Neural progenitor cell (in vitro differentiated cells): ENCODE results near the gene SLC5A2. TPM values are rescaled to one million over a fixed set of nuclear protein-coding genes. Genes with fewer than 3 reads are reported as not detected.
A peak's percentile ranks its signal among the peaks of the same experiment; 100 is the strongest.

ENCODE experiments used
- DNase-seq: peaks from one replicate; pipeline ENCODE4 v3.0.0-alpha.2; 2016; ENCODE audit warnings: low spot score
- H2AFZ ChIP-seq: fragments of 200-600 bp; sonication (generic); replicated peaks from 2 replicates; pipeline ENCODE4 v1.6.1; 2016; ENCODE audit warnings: antibody characterized with exemption
- H3F3A ChIP-seq: fragments of 200-600 bp; sonication (generic); 2 replicates; pipeline ENCODE4 v1.6.1; 2016; ENCODE audit warnings: antibody characterized with exemption, low read depth
- H3K27ac ChIP-seq: fragments of 200-600 bp; sonication (generic); 2 replicates; pipeline ENCODE4 v1.5.1; 2016; ENCODE audit warnings: mild to moderate bottlenecking
- H3K27me3 ChIP-seq: fragments of 200-600 bp; sonication (generic); 2 replicates; pipeline ENCODE4 v1.6.1; 2016; ENCODE audit warnings: mild to moderate bottlenecking, moderate library complexity
- H3K36me3 ChIP-seq: fragments of 200-600 bp; sonication (generic); 2 replicates; pipeline ENCODE4 v1.5.1; 2016
- H3K4me1 ChIP-seq: fragments of 200-600 bp; sonication (generic); 2 replicates; pipeline ENCODE4 v1.6.1; 2016; ENCODE audit warnings: mixed run types
- H3K4me2 ChIP-seq: fragments of 200-600 bp; sonication (generic); 2 replicates; pipeline ENCODE4 v1.6.1; 2016
- H3K4me3 ChIP-seq: fragments of 200-600 bp; sonication (generic); 2 replicates; pipeline ENCODE4 v1.5.1; 2016
- H3K79me2 ChIP-seq: fragments of 200-600 bp; sonication (generic); 2 replicates; pipeline ENCODE4 v1.6.1; 2016; ENCODE audit warnings: low read depth
- H3K9ac ChIP-seq: fragments of 200-600 bp; sonication (generic); 2 replicates; pipeline ENCODE4 v1.6.1; 2016
- H3K9me3 ChIP-seq: fragments of 200-600 bp; sonication (generic); 2 replicates; pipeline ENCODE4 v1.5.1; 2016; ENCODE audit warnings: low read depth
- H4K20me1 ChIP-seq: fragments of 200-600 bp; sonication (generic); 2 replicates; pipeline ENCODE4 v1.6.1; 2016; ENCODE audit warnings: low read depth
- H3K27ac Mint-ChIP-seq: 3 replicates; pipeline ENCODE4 v1.8.0; 2021; ENCODE audit warnings: mixed read lengths
- H3K27me3 Mint-ChIP-seq: 2 replicates; pipeline ENCODE4 v1.8.0; 2022; ENCODE audit warnings: low read depth, mild to moderate bottlenecking, inconsistent platforms, moderate library complexity, mixed read lengths; ENCODE audit not compliant: insufficient read depth
- H3K36me3 Mint-ChIP-seq: 3 replicates; pipeline ENCODE4 v1.8.0; 2021; ENCODE audit warnings: mixed read lengths
- H3K4me1 Mint-ChIP-seq: 3 replicates; pipeline ENCODE4 v1.8.0; 2021; ENCODE audit warnings: mixed read lengths
- H3K4me3 Mint-ChIP-seq: 3 replicates; pipeline ENCODE4 v1.8.0; 2021; ENCODE audit warnings: mild to moderate bottlenecking, moderate library complexity, mixed read lengths
- H3K9me3 Mint-ChIP-seq: 3 replicates; pipeline ENCODE4 v1.8.0; 2020; ENCODE audit warnings: mixed read lengths
- CTCF ChIP-seq: fragments of 200-600 bp; sonication (generic); IDR thresholded peaks from 2 replicates; pipeline ENCODE4 v1.5.1; 2017; ENCODE audit warnings: antibody characterized with exemption, mild to moderate bottlenecking
- EZH2 ChIP-seq: fragments of 200-600 bp; sonication (generic); IDR thresholded peaks from 2 replicates; pipeline ENCODE4 v1.6.1; 2017; ENCODE audit warnings: antibody characterized with exemption, mild to moderate bottlenecking, moderate library complexity
- EZH2phosphoT487 ChIP-seq: fragments of 200-600 bp; sonication (generic); IDR thresholded peaks from 2 replicates; pipeline ENCODE4 v1.6.1; 2017; ENCODE audit warnings: antibody characterized with exemption
- total RNA-seq: library from RNA; depleted of rRNA; stranded (reverse); fragments of >200 nt; gene quantifications from 2 replicates; pipeline ENCODE4 v1.2.3, GENCODE V29; 2015; ENCODE audit warnings: low replicate concordance

The SLC5A2 gene
- total RNA-seq, 1 donor from 2014 or later, result not detected

GRCh38 chr16:31525113-31525512 is 42.2 kb downstream of the SLC5A2 start:
- H3K27ac Mint-ChIP-seq, result no peak overlapping the region

GRCh38 chr16:31527734-31528274 is 44.9 kb downstream of the SLC5A2 start, which contains the start of gene AHSP:
TSS of gene AHSP (plus strand) at chr16:31527900. CDS start at chr16:31528140, 240 bp downstream.
- no peak for TF ChIP-seq EZH2
- no peak for TF ChIP-seq CTCF
- TF ChIP-seq EZH2phosphoT487, result no peak
- H3F3A ChIP-seq, result peaks cover 3% of the 10 kb centered on the region
- no peaks in the 10 kb centered on the region for H3K79me2 ChIP-seq
- no peaks in the 10 kb centered on the region for H3K9me3 ChIP-seq
- H3K27ac Mint-ChIP-seq, result no peak within 1 kb of the TSS
- H3K9ac ChIP-seq, result no peak within 1 kb of the TSS
- H3K4me3 Mint-ChIP-seq, result no peak within 1 kb of the TSS
- no peak for DNase-seq
- peak within 1 kb of the TSS; percentile 58 for H3K4me3 ChIP-seq
- H3K4me1 Mint-ChIP-seq, result no peaks in the 10 kb centered on the region
- H4K20me1 ChIP-seq, result no peaks in the 10 kb centered on the region
- peak within 1 kb of the TSS; percentile 97 for H3K4me2 ChIP-seq
- peaks cover 52% of the 10 kb centered on the region for H3K27me3 ChIP-seq
- peaks cover 33% of the 10 kb centered on the region for H3K27me3 Mint-ChIP-seq
- H3K36me3 ChIP-seq, result no peaks in the 10 kb centered on the region
- H3K4me1 ChIP-seq, result peaks cover 8% of the 10 kb centered on the region
- peaks cover 7% of the 10 kb centered on the region for H3K9me3 Mint-ChIP-seq
- no peaks in the 10 kb centered on the region for H3K36me3 Mint-ChIP-seq
- H3K27ac ChIP-seq, result no peak within 1 kb of the TSS
- peak within 1 kb of the TSS; percentile 99 for H2AFZ ChIP-seq

More at GRCh38 chr16:31525113-31525512, 42.2 kb downstream of the SLC5A2 start:
- peaks cover 7% of the 10 kb centered on the region for H3K9me3 Mint-ChIP-seq
- H3K27me3 ChIP-seq, result peaks cover 35% of the 10 kb centered on the region
- no peaks in the 10 kb centered on the region for H3K9me3 ChIP-seq
- H3K27ac ChIP-seq, result no peak overlapping the region
- H3K36me3 ChIP-seq, result no peaks in the 10 kb centered on the region
- H3F3A ChIP-seq, result peaks cover 3% of the 10 kb centered on the region
- no peak for DNase-seq
- no peak overlapping the region for H3K4me3 Mint-ChIP-seq
- H3K4me2 ChIP-seq, result no peak overlapping the region
- TF ChIP-seq EZH2phosphoT487 (no peak), EZH2 (no peak), CTCF (no peak)
- peaks cover 8% of the 10 kb centered on the region for H3K4me1 ChIP-seq
- no peak overlapping the region for H3K9ac ChIP-seq
- peaks cover 33% of the 10 kb centered on the region for H3K27me3 Mint-ChIP-seq
- no peaks in the 10 kb centered on the region for H4K20me1 ChIP-seq
- H3K4me3 ChIP-seq, result no peak overlapping the region
- H3K79me2 ChIP-seq, result no peaks in the 10 kb centered on the region
- H3K36me3 Mint-ChIP-seq, result no peaks in the 10 kb centered on the region
- no peak overlapping the region for H2AFZ ChIP-seq
- no peaks in the 10 kb centered on the region for H3K4me1 Mint-ChIP-seq

GRCh38 chr16:31528523-31529107 is 45.7 kb downstream of the SLC5A2 start:
- Histone ChIP-seq H3K36me3 (no peaks in the 10 kb centered on the region), H3K79me2 (no peaks in the 10 kb centered on the region), H3K9ac (no peak overlapping the region), H2AFZ (peak overlapping the region; percentile 99), H3F3A (peaks cover 3% of the 10 kb centered on the region), H3K27me3 (peaks cover 52% of the 10 kb centered on the region), H3K4me1 (peaks cover 8% of the 10 kb centered on the region), H4K20me1 (no peaks in the 10 kb centered on the region), H3K9me3 (no peaks in the 10 kb centered on the region), H3K4me3 (peak overlapping the region; percentile 58), H3K4me2 (peak overlapping the region; percentile 97), H3K27ac (no peak overlapping the region)
- Mint-ChIP-seq H3K9me3 (peaks cover 7% of the 10 kb centered on the region), H3K36me3 (no peaks in the 10 kb centered on the region), H3K4me1 (no peaks in the 10 kb centered on the region), H3K27me3 (peaks cover 35% of the 10 kb centered on the region), H3K4me3 (no peak overlapping the region), H3K27ac (no peak overlapping the region)
- peak; percentile 13 for TF ChIP-seq EZH2
- no peak for TF ChIP-seq CTCF
- no peak for DNase-seq
